Measurements from ENCODE around the gene MSI2.

DNA sequence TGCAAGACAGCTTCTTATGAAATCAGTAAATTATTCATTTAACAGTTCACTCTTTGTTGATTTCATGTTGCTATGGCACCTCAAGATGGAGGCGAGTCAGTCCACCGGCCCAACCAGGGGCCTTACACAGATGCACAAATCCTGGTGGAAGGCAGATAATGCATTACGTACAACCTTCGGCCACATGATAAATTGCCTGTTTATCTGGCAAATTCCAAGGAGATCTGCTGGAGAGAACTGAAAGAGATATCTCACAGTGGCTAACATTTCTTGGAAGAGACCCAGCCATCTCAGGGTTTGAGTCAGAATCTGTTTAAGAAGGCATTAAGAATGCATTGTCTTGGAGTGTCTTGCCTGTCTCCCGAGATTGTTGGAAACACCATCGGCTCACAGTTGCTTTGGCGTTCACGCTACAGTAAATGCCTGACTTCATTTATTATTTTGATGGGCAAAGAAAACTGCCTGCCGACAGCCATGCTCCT, 225.6 kb downstream of the MSI2 start:
- TF ChIP-seq EZH2phosphoT487 (IDR thresholded peaks at IDR 0.05; ENCODE audit: insufficient read depth, low read depth) (no peak), EZH2 (IDR thresholded peaks at IDR 0.05; ENCODE audit: insufficient read depth, poor library complexity, severe bottlenecking) (no peak)

All from GM23248 (cell line).